Loucy (cell line): ENCODE results near the gene SPACA9.

Experiments
- CTCF ChIP-seq: fragments of 200-600 bp; sonication (generic); conservative IDR thresholded peaks from 2 replicates; pipeline ENCODE4 v1.5.1; 2014; ENCODE audit warnings: mild to moderate bottlenecking, antibody characterized with exemption, low read length
- EZH2phosphoT487 ChIP-seq: fragments of 200-600 bp; IDR thresholded peaks from 2 replicates; pipeline ENCODE4 v1.6.1; 2018; ENCODE audit warnings: antibody characterized with exemption, mild to moderate bottlenecking, moderate library complexity, borderline replicate concordance

- TF ChIP-seq CTCF: peak; percentile 96
- no peak for TF ChIP-seq EZH2phosphoT487
Measured at GRCh38 chr9:132901858-132902831, 23.4 kb downstream of the SPACA9 start.
